ENCODE measurements around the gene OLFM2. TPM values are rescaled to one million over a fixed set of nuclear protein-coding genes. Genes with fewer than 3 reads are reported as not detected.

The OLFM2 gene
- total RNA-seq, 1 experiment from 2014 or later, result 75.6 TPM

GRCh38 chr19:9858766-9859165 is 77.5 kb downstream of the OLFM2 start:
- Mint-ChIP-seq H3K9me3 (no peaks in the 10 kb centered on the region), H3K36me3 (ENCODE audit: insufficient read depth in 1 of 3, low read depth in 3 of 3) (peaks cover 19 to 50% (median 48%) of the 10 kb centered on the region in 3 experiments; a peak in 6 of 7 replicates), H3K27me3 (ENCODE audit: low read depth) (no peaks in the 10 kb centered on the region), H3K4me3 (no peak overlapping the region; a peak in 1 of 5 replicates), H3K27ac (no peak overlapping the region), H3K4me1 (peaks cover 2% of the 10 kb centered on the region in 2 experiments; a peak in 3 of 4 replicates)
- no peak overlapping the region for H3T11ph ChIP-seq (ENCODE audit: low read length)
- DNase-seq, result no peak
- H3K23me2 ChIP-seq (ENCODE audit: insufficient read length, low read depth, low read length, poor library complexity, severe bottlenecking), result no peaks in the 10 kb centered on the region
- no peak overlapping the region for H2BK12ac ChIP-seq (ENCODE audit: insufficient read length, low read depth, low read length)
- H3K4me2 ChIP-seq (ENCODE audit: insufficient read depth, insufficient read length, low read length), result no peak overlapping the region
- H2AFZ ChIP-seq (ENCODE audit: low read length), result no peak overlapping the region
- no peak overlapping the region for H3K9ac ChIP-seq (ENCODE audit: extremely low read depth, insufficient read length, low read length)
- no peak for TF ChIP-seq CTCF (conservative IDR thresholded peaks at IDR 0.05)
- H2BK20ac ChIP-seq (ENCODE audit: low read depth, low read length, poor library complexity, severe bottlenecking), result no peak overlapping the region
- H3K4ac ChIP-seq (ENCODE audit: low read depth, low read length), result no peak overlapping the region
- no peak overlapping the region for H2BK5ac ChIP-seq (ENCODE audit: insufficient read length, low read length)
- H3K79me1 ChIP-seq (ENCODE audit: insufficient read depth, low read depth, low read length, poor library complexity, severe bottlenecking), result no peaks in the 10 kb centered on the region
- no peaks in the 10 kb centered on the region for H3K9me3 ChIP-seq (ENCODE audit: control insufficient read depth, low read depth, low read length)
- no peak overlapping the region for H2AK5ac ChIP-seq (ENCODE audit: insufficient read length, low read length)
- H3K79me2 ChIP-seq (ENCODE audit: insufficient read depth, low read length), result no peaks in the 10 kb centered on the region
- H3K14ac ChIP-seq (ENCODE audit: insufficient read depth, low read length), result no peak overlapping the region
- no peak overlapping the region for H3K56ac ChIP-seq (ENCODE audit: insufficient read length, low read depth, low read length)
- H3K4me1 ChIP-seq (ENCODE audit: insufficient read depth, low read length), result no peaks in the 10 kb centered on the region
- no peak overlapping the region for H4K8ac ChIP-seq (replicated peaks; ENCODE audit: insufficient read length, low read depth, low read length)
- no peak overlapping the region for H3K27ac ChIP-seq (ENCODE audit: insufficient read length, low read depth, low read length)
- no peaks in the 10 kb centered on the region for H3K27me3 ChIP-seq (ENCODE audit: insufficient read depth, low read length)
- no peak overlapping the region for H4K91ac ChIP-seq (ENCODE audit: insufficient read length, low read depth, low read length)
- H2BK120ac ChIP-seq (ENCODE audit: low read depth, low read length, poor library complexity, severe bottlenecking), result no peak overlapping the region
- no peaks in the 10 kb centered on the region for H4K20me1 ChIP-seq (ENCODE audit: control insufficient read depth, insufficient read depth, insufficient read length)
- no peak overlapping the region for H2BK15ac ChIP-seq (ENCODE audit: low read depth, low read length)
- no peak overlapping the region for H3K23ac ChIP-seq (ENCODE audit: insufficient read length, low read depth, low read length)
- no peak overlapping the region for H3K18ac ChIP-seq (ENCODE audit: insufficient read length, low read depth, low read length)
- H4K5ac ChIP-seq (ENCODE audit: insufficient read length, low read depth, low read length), result no peak overlapping the region
